ENCODE results near the gene MVP.

MVP gene

GRCh38 chr16:29894352-29894751 lies 74.1 kb downstream of the MVP start:
- TF ChIP-seq CTCF (conservative IDR thresholded peaks at IDR 0.05), result no peak
- no peak overlapping the region for H3K27ac ChIP-seq

- TF ChIP-seq CTCF (conservative IDR thresholded peaks at IDR 0.05), result no peak
- no peak overlapping the region for H3K27ac ChIP-seq
Observed at GRCh38 chr16:29896841-29897240, 76.6 kb downstream of the MVP start.

- TF ChIP-seq CTCF (conservative IDR thresholded peaks at IDR 0.05), result no peak
- no peak overlapping the region for H3K27ac ChIP-seq
Observed at GRCh38 chr16:29897333-29897732, 77.1 kb downstream of the MVP start.

Data from VCaP (cell line).